HG02870 (cell line): ENCODE data around the gene GOLGA6L1.
"Not testable (repeated sequence)": the region's sequence is repeated elsewhere in the genome, so short reads cannot be mapped to it uniquely, and the experiment has no call there.

Source experiments
- ATAC-seq: cut with Tn5 transposase; IDR thresholded peaks from one replicate; pipeline ENCODE4 v1.9.1; 2021; ENCODE audit warnings: mild to moderate bottlenecking, moderate library complexity; ENCODE audit not compliant: unreplicated experiment

The GOLGA6L1 gene, protein sequence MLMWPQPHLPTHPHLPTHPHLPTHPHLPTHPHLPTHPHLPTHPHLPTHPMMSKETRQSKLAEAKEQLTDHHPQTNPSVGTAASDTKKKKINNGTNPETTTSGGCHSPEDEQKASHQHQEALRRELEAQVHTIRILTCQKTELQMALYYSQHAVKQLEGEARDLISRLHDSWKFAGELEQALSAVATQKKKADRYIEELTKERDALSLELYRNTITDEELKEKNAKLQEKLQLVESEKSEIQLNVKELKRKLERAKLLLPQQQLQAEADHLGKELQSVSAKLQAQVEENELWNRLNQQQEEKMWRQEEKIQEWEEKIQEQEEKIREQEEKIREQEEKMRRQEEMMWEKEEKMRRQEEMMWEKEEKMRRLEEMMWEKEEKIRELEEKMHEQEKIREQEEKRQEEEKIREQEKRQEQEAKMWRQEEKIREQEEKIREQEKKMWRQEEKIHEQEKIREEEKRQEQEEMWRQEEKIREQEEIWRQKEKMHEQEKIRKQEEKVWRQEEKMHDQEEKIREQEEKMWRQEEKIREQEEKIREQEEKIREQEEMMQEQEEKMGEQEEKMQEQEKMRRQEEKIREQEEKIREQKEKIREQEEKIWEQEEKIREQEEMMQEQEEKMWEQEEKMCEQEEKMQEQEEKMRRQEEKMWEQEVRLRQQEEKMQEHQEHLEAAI

DNA sequence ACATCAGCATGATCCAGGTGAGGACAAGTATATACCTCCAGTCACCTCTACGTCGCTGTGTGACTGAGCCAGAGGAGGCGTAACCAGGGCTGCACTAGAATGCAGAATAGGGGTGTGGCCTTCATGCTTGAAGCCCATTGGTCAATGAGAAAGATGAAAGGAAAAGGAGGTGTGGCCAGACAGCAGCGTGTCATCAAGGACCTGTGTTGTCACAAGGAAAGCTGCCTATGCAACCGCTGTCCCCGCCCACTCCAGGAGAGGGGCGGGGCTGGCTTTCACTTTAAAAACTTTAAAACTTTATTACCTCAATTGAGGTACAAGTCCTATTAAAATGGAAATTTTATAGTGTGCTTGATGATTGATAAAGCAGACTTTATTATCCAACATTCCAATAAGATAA, at the start of gene GOLGA6L1:
Gene GOLGA6L1, minus strand, starts transcription at position 101 of the 400 bp plus-strand sequence. Its CDS starts 91 bp downstream, at position 10.
- ATAC-seq, result not testable (repeated sequence)

DNA sequence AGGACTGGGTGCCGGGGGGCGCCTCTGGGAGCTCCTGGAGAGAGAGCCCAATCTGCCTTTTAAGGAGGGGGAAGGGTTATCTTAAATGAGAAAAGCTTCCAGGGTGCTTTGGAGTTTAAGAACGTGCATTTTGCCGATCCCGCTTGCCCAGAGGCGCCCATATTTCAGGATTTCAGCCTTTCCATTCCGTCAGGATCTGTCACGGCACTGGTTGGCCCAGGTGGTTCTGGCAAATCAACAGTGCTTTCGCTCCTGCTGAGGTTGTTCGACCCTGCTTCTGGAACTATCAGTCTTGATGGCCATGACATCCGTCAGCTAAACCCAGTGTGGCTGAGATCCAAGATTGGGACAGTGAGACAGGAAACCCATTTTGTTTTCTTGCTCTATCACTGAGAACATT, 44.6 kb upstream of the GOLGA6L1 start:
- not testable (repeated sequence) for ATAC-seq

DNA sequence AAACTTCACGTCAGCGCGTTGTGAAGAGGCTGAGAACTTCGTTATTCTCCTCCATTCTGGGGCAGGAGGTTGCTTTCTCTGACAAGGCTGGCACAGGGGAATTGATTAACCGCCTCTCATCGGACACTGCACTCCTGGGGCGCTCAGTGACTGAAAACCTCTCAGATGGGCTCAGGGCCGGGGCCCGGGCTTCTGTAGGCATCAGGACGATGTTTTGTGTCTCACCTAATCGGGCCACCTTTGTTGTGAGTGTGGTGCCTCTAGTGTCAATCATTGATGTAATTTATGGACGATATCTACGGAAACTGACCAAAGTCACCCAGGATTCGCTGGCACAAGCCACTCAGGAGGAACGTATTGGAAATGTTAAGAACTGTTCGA, 43.9 kb upstream of the GOLGA6L1 start:
- not testable (repeated sequence) for ATAC-seq

DNA sequence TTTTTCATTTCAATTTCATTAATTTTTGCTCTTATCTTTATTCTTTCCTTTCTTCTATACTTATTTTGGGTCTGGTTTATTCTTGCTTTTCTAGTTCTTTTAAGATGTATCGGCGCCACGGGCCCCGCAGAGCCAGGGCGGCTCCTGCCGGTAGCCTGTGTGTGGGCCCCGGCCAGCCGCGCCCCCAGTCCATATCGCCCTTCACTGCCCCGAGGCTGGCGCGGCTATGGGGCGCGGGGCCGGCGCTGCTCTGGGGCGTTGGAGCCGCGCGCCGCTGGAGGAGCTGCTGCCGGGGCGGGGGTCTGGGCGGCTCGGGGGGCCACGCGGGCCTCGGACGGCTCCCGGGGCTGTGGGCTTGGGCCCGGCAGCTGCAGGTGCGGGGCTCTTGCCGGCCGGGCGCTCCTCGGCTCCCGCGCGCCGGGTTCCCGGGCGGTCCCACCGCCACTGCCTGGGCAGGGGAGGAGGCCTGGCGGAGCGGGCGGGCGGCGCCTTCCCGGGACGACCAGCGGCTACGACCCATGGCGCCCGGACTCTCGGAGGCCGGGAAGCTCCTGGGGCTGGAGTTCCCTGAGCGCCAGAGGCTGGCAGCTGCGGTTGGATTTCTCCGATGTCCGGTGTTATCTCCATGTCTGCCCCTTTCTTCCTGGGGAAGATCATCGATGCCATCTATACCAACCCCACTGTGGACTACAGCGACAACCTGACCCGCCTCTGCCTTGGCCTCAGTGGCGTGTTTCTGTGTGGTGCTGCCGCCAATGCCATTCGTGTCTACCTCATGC, 43.3 kb upstream of the GOLGA6L1 start:
- not testable (repeated sequence) for ATAC-seq

DNA sequence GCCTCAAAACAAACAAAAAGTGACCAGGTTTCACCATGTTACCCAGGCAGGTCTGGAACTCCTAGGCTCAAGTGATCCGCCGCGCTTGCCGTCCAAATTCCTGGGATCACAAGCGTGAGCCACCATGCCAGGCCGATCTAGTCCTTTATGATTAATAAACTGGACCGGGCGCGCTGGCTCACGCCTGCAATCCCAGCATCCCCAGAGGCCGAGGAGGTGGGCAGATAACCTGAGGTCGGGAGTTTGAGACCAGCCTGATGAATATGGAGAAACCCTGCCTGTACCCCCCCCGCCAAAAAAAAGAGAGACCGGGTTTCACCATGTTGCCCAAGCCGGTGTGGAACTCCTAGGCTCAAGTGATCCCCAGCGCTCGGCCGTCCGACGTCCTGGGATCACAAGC, 40.1 kb upstream of the GOLGA6L1 start:
- not testable (repeated sequence) for ATAC-seq

DNA sequence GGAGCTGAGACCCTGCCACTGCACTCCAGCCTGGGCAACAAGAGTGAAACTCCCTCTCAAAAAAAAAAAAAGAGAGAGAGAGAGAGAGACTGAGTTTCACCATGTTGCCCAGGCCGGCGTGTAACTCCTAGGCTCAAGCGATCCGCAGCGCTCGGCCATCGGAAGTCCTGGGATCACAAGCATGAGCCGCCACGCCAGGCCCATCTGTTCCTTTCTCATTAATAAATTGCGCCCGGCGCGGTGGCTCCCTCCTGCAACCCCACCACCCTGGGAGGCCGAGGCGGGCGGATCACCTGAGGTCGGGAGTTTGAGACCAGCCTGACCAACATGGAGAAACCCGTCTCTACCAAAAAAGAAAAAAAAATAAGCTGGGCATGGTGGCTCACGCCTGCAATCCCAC, 39.0 kb upstream of the GOLGA6L1 start:
- ATAC-seq, result not testable (repeated sequence)

DNA sequence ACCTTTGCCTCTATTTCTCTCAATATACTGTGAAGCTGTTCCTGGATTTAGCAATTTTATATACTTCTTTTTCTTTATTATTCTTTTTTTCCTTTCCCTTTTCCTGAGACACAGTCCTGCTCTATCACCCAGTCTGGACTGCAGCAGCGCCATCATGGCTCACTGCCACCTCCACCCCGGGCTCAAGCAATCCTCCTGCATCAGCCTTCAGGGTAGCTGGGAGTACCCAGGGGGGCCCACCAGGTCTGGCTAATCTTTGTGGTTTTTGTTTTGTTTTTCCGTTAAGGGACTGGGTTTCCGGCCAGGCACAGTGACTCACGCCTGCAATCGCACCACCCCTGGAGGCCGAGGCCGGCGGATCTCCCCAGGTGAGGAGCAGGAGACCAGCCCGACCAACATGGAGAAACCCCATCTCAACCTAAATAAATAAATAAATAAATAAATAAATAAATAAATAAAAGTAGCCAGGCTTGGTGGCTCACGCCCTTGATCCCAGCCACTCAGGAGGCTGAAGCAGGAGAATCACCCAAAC, 38.1 kb upstream of the GOLGA6L1 start:
- not testable (repeated sequence) for ATAC-seq

DNA sequence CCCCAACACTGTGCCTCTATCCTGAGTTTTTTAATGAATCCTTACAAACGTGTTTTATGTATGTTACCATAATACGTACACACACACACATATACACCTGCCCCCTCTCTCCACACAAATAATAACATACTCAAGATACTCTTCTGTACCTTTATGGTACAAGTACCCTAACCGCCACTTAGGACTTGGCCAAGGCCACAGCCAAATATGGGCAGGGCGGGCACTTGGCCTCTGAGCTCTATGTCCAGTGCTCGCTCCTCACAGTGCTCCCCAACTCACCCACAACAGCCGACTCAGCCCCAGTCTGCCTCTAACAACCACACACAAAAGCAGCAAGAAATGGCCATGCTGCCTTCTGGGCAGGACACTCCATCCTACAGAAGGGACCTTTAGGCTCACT, 3.8 kb downstream of the GOLGA6L1 start:
- not testable (repeated sequence) for ATAC-seq

DNA sequence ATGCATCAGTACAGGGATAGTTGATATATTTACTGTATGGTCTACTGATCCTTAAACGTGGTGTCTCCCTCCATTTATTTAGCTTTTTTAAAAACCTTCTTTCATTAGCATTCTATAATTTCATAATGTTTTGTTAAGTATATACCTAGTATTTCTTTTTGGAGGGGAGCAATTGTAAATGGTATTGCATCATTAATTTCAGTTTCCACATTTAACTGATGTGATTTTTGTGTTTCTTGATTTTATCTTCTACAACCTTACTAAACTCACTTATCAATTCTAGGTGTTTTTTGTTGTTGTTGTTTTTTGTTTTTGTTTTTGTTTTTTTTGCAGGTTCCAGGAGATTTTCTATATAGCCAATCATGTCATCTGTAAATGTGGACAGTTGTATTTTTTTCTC, 18.4 kb downstream of the GOLGA6L1 start:
- no peak for ATAC-seq

DNA sequence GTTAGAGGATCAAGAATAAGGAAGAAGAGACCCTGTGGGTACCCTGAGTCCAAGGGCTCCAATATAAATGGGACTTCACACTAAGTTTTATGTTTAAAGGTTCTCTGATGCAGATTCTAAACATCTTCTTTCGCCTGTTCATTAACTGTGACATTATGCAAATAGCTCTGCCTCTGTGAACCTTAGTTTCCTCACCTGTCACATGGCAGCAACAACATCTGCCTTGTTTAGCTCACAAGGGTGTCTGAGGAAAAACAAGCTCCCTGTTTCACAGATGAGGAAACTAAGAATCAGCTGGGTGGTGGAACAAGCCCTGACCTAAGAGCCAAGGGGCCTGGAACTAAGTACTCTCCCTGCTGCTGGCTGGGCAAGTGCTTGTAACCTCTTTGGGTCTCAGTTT, 40.8 kb downstream of the GOLGA6L1 start:
- ATAC-seq, result no peak

DNA sequence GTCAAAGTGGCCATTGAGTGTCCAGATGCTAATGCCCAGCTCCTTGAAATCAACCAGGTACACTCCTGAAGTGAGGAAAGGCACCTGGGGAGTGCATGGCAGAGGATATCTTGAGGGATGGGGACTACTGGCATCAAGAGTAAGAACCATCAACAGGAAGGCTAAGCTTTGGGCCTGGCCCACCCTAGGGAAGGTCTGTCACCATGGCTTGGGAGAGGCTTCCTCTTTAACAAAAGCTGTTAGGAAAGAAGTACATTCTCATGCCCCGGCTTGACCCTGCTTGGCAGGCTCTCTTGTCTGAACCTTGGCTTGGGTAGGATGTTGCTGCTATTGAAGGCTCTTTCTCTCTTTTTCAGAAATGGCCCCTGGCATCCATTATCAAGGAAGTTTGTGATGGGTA, 53.5 kb downstream of the GOLGA6L1 start:
- ATAC-seq, result no peak

DNA sequence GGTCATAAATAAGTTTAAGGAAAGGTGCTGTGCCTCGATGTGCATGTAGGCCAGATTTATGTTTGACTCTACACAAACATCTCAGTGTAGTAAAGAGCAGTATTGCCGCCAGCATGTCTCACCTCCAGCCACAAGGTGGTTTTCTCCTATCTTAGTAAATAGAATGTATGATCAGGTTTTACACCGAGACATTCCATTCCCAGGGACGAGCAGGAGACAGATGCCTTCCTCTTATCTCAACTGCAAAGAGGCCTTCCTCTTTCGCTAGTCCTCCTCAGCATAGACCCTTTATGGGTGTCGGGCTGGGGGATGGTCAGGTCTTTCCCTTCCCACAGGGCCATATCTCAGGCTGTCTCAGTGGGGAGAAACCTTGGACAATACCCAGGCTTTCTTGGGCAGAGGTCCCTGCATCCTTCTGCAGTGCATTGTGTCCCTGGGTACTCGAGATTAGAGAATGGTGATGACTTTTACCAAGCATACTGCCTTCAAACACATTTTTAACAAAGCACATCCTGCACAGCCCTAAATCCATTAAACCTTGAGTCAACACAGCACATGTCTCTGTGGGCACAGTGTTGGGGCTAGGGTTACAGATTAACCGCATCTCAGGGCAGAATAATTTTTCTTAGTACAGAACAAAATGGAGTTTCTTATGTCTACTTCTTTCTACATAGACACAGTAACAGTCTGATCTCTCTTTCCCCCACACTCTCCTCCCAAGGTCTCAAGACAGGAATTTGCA, 54.5 kb downstream of the GOLGA6L1 start:
- not testable (repeated sequence) for ATAC-seq

DNA sequence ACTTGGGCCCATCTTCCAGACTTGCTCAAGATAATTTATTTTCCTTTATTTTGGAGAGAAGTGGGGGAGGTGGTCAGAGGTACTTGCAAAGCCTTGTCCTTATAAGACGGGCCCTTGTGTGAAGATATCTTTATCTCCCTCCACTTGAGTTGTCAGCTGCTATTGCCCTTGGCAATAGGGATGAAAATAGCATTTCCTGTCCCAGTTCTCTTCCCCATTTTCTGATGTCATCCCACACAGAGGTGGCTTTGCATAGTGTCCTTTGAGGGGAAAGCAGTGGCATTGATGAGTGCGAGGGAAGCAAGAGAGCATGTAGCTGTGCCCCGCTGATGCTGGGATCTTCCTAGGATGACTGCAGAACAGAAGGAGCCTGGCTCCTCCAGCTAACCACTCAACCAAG, 55.4 kb downstream of the GOLGA6L1 start:
- ATAC-seq, result no peak

DNA sequence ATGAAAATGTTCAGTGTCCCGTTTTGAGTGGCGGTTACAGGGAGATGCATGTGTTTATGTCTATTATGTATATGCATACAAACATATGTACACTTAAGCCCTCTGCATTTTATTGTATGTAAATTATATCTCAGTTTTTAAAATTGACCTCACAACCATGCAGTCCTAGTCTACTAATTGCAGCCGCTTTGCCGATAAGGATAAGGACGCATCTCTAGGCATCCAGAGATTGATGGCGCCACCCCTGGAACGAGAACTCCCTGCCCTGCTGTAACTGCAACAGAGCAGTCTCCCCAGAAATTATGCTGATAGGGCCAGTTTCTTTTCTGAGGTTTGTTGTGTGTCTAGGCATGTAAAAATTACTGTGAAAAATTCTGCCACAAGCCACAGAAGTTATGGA, 56.9 kb downstream of the GOLGA6L1 start:
- ATAC-seq, result no peak
